Stimulated activated CD8-positive, alpha-beta memory T cell treated with anti-CD3 and anti-CD28 coated beads, Interleukin-4, amount 100 ng/mL, for 48 hours (primary cell): ENCODE results near the gene FAM53A.
"Not testable (repeated sequence)": the region's sequence is repeated elsewhere in the genome, so short reads cannot be mapped to it uniquely, and the experiment has no call there.

Experiments
- DNase-seq: peaks from one replicate; pipeline ENCODE4 v3.0.0-alpha.2; 2020

The FAM53A gene

DNA sequence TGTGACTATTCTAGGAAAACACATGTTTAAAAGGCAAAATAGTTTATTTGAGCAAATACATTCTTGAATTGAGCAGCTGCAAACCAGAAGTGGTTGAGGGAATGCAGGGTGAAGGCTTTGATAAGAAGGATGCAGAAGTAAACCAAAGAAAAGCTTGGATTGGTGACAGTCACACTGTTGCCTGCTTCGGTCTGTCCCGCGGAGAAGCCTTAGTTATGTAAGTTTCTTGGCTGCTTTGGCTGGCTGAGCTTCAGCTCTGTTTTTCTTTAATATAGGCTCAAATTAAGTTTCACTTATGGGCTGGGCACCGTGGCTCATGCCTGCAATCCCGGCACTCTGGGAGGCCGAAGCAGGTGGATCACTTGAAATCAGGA, 67.6 kb downstream of the FAM53A start:
- no peak for DNase-seq

DNA sequence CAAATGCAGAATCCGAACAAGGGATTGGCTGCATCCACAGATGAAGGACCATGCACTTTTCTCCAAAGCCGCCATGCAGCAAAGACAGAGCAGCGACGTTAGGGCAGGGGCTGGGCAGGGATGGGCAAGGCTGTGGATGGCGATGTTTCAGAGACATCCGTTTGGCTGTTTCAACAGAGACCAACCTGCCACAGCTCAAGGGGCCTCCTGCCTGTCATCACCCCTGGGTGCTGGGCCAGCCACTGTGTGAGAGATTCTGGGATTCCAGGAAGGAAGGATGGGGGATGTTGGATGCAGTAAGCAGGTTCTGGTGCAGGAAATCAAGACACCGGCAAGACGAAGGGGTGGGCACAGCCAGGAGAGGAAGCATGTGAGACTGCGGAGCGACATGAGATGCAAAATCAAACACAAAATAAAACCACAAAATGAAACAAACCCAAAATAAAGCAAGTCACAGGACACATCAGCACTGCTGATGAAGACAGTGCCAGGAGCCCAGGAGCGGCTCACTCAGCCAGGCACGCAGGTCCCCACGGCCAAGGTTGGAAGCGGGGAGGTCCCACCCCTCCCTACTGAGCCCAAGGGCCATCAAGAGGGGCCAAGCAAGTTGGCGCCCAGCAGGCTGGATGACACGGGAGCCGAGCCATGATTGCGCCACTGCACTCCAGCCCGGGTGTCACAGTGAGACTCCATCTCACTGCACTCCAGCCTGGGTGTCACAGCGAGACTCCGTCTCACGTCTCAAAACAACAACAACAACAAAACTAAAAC, 68.1 kb downstream of the FAM53A start:
- DNase-seq, result no peak

DNA sequence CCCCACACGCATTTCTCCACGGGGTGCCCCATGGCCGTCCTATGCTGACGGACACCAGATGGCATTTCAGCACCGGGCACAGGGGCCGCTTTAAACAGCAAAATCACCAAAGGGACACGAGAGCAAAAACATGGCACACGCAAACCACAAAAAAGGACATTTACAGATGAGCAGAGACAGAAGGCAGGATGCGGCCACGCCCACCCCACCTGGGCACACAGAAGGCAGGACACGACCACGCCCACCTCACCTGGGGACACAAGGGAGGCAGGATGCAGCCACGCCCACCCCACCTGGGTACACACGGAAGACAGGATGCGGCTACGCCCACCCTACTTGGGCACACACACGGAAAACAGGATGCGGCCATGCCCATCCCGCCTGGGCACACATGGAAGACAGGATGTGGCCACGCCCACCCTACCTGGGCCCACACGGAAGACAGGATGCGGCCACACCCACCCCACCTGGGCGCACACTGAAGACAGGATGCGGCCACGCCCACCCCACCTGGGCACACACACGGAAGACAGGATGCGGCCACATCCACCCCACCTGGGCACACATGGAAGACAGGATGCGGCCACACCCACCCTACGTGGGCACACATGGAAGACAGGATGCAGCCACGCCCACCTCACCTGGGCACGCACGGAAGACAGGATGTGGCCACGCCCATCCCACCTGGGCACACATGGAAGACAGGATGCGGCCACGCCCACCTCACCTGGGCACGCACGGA, 69.1 kb downstream of the FAM53A start:
- no peak for DNase-seq

DNA sequence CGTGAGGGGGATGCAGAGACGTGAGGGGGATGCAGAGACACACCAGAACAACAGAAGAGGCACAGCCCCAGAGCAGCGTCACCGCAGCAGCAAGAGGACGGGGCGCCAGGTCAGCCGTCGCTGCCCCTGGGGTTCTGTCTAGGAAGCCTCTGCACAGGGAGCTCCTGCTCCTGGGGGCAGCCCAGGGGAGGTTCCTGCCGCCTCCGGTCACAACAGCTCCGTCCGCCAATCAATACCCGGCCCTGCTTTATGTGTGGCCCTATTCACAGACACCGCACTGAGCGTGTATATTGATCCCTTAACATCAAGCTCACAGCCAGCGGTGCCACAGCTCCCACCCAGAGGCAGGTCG, 69.6 kb downstream of the FAM53A start:
- DNase-seq, result no peak

DNA sequence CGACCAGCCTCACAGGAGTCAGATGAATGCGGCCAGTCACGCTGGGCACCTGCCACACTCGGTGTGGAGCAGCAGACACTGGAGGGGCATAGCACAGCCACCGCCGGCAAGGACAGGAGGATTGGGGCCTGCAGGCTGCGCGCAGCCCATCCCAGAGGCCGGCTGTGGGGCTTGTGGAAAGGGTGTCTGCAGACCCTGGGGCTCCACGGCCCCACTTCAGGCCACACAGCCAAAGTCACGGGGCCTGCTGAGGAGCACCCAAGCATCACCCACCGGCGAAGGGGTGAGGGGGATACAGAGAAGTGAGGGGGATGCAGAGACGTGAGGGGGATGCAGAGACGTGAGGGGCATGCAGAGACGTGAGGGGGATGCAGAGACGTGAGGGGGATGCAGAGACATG, 70.1 kb downstream of the FAM53A start:
- no peak for DNase-seq

DNA sequence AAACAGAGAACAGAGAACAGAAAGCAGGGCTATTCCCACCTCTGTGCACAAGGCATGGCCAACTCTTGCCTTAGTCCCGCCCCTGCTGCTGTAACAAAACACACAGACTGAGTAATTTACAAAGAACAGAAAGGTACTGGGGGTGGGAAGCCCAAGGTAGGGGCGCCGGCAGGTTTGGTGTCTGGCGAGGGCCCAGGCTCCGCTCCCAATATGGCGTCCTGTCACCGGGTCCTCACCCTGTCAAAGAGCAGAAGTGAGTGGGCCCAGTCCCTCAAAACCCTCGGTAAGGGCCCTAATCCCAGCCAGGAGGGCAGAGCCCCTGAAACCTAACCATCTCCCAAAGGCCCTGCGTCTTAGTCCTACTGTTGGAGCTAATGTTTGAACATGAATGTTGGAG, 71.0 kb downstream of the FAM53A start:
- DNase-seq, result no peak

DNA sequence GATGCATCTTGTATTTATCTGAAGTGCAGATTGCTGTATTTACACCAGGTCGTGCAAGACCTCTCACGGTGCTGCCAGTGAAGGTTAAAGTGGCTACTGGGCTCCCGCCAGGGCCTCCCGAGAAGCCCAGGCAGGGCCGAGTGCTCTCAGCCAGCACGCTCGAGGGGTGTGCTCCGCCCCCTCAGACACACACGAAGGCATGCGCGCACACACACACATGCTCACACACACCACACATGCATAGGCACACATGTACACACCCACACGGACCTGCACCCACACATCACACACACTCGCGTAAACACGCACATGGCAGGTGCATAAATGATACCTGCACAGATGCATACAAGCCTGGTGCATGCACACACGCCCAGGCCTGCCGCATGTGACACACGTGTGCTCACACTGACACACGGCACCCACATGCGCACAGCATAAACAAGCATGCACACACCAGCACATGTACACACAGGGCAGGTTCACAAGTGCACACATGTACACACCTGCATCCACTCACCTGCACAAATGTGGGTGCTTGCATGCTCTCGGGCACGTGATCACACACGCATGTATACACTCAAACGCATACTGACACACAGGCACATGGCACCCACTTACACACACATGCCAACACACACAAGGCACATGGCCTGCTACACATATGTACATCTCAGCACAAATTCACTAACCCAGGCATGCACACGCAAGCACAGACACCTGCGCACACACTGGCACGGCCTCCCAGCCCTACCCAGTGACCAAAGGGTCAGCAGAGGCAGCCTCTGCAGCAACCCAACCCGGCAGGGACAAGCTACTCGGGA, 71.6 kb downstream of the FAM53A start:
- DNase-seq, result no peak

DNA sequence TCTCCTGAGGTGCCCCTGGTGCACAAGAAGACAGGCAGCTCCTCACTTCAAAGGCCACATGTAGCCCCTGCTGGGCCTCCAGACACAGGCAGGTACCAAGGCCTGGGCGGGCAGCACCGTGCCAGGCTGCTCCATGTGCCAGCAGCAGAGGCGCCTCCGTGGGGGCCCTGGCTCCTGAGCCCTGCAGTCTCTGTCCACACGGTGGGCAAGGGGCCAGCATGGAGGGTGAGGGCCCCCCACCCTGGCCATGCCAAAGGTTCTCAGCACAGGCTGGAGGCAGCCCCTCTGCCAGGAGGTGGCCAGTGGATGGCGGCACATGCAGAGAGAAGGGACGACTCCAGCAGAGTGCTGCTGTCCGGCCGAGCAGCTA, 72.6 kb downstream of the FAM53A start:
- no peak for DNase-seq

DNA sequence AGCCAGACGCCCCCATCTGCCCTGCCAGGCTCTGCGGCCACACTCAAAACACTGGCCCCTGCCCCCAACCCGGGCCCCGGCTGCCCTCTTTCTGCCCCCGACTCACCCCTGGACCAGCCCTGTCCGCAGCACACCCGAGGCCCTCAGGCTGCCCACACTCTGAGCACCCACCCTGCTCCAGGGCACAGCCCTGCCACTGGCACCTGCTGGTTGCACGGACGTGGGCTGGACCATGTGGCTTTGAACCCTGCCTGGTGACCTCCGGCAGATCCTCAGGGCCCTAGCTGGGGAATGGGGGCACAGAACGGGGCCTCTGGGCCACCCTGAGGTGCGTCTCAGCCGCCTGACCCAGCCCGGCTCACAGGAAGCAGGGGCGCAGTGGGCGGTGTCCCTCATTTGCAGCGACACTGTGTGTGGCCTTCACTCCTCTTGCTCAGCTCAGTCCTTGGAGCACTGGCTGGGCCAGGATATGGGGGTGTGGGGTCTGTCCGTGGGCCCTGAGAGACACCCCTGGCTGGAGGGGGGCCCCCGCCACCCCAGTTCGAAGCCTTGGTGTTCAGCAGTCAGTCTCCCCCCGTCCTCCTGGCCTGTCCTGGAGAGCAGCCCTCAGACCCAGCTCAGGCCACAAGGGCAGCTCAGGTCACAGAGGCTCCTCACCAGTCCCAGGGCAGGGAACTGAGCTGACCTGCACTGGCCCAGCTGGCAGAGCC, 73.2 kb downstream of the FAM53A start:
- no peak for DNase-seq

DNA sequence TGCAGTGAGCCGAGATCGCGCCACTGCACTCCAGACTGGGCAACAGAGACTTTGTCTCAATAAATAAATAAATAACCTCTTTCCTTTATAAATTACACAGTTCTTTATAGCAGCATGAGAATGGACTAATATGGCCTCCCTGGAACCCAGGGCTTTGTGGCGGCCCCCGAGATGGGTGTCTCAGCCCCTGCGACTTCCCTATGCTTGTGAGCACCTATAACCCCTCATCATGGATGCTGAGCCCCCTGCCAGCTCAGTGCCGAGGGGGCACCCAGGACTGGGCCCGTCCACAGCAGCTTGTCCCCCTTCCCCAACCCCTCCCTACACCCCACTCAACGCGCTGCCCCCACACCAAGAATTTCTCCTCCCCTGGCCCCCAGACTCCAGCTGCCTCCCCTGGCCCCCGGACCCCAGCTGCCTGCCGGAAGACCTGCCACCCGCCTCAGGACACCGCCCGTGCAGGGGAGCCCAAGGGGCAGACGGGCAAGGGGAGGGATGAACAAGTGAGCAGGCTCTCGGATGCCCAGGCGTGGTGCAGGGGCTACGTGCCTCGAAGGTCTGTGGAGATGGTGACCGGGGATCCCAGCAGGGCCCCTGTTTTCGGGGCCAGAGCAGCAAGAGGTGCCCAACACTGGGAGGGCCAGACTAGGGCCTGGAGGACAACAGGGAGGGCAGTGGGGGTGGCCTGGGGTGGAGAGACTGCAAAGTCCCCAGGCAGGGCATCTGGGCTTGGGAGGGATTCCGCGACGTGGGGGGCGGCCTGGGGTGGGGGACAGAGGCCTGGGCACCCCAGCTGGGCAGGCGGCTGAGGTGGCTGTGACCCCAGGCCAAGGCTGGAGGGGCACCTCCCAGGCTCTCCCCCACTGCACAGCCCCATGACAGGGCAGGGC, 74.0 kb downstream of the FAM53A start:
- DNase-seq, result no peak

DNA sequence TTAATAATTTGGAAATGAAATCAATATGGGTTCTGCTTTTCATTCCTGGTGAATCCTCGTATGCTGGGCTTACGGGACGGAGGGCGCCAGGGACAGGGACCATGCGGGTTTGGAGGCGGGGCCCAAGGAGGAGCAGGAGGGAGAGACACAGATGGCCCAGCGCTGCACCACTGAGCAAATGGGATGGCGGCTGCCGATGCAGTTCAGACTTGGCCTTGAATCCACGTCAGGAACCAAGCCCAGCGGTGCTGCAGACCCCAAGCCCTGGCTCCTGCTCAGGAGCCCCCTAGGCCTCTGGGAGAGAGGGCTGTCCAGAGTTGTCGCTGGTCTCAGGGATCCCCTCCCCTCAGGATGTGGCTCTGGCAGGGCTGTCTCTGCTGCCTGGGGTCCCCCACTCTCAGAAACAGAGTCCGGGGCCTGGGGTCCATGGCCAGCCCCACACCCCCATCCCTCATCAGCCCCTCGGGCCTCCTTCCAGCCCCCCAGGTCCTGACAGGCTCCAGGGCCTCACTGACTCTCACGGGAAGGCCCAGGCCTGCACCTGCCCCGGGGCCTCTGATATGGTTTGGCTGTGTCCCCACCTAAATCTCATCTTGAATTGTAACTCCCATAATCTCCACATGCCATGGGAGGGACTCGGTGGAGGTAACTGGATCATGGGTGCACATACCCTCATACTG, 75.2 kb downstream of the FAM53A start:
- DNase-seq, result no peak

DNA sequence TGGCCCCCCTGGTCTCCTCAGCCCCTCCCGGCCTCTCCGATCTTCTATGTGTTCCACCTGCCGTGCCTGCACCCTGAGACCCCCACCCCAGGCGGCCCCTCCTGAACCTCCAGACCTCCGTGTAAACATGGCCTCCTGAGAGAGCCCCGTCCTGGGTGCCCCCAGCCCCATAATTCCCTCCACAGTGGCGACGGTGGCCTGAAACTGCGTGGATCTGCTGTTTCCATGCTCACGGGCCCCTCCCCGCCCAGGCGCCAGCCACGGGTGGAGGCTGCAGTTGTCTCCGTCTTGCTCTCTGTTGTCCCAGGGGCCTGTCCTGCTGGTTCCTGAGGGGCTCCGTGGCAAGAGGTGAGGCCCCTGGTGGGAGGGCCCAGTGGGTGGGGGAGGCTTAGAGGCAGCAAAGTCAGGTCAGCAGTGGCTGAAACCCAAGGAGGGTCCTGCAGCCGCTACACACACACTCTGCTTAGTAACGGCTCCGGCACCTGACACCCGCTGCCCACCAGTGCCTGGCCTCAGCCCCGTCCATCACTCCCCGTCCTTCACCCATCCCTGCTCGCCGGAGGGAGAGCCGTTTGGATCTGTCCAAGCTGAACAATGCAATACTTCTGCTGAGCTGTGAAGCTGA, 75.8 kb downstream of the FAM53A start:
- DNase-seq, result no peak

DNA sequence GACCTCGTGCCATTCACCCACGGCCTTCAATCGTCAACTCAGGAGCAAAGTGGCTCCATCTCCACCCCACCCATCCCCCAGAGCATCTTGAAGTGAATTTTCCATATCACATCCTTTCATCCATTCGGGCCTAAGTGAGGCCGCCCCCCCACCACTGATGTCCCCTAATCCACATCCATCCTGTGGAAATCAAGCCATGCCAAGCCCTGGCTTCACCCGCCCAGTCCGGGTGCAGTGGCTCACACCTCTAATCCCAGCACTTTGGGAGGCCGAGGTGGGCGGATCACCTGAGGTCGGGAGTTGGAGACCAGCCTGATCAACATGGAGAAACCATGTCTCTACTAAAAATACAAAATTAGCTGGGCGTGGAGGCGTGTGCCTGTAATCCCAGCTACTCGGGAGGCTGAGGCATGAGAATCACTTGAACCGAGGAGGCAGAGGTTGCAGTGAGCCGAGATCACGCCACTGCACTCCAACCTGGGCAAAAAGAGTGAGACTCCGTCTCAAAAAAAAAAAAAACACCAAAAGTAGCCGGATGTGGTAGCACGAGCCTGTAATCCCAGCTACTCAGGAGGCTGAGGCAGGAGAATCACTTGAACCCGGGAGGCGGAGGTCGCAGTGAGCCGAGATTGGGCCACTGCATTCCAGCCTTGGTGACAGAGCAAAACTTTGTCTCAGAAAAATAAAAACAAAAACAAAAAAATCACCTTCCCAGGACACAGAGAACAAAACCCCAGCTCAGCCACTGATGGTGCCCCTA, 76.5 kb downstream of the FAM53A start:
- DNase-seq, result not testable (repeated sequence)

DNA sequence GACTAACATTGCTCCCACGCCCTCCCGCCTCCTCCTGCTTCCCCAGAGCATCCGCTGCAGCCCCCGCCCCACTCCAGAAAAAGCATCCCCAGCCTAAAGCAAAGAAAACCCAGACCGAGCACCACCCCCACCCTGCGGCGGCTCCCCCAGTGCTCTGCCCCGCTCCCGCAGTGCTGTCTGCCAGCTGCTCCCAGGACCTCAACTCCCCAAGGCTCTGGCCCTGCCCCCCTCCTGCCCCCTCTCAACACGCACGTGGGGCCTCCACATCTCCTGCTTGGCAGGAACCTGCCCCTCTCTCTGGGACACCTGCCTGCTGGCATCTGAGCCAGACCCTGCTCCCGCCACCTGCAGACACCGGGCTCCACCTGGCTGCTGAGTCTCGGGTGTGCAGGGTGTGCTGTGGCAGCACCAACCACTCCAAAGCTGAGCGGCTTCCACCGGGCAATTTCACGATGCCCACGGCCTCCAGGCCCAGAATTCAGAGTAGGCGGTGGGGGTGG, 79.4 kb downstream of the FAM53A start:
- DNase-seq, result peak; percentile 35

DNA sequence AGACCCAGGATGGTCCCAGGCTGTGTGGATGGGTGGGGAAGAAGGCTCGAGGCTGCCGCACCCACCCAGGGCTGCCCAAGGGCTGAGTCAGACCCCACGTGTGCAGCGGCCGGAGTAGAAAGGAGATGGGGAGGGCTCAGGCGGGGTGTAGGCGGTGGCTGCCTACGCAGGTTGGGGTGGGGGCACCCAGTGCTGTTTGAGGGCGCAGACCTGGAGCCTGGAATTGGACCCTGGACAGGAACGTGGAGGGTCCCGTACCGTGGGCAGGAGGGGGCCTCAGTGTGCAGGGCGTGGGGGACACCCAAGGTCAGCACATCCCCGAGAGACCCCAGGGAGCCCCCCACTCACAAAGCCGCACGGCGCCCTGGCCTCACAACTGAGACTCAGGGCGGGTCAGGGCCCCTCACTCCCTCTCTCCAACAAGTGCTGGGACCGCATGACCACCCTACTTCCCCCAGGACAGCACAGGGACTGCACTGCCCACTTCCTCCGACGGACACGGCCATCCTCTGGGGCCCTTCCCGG, 79.9 kb downstream of the FAM53A start:
- DNase-seq, result no peak

DNA sequence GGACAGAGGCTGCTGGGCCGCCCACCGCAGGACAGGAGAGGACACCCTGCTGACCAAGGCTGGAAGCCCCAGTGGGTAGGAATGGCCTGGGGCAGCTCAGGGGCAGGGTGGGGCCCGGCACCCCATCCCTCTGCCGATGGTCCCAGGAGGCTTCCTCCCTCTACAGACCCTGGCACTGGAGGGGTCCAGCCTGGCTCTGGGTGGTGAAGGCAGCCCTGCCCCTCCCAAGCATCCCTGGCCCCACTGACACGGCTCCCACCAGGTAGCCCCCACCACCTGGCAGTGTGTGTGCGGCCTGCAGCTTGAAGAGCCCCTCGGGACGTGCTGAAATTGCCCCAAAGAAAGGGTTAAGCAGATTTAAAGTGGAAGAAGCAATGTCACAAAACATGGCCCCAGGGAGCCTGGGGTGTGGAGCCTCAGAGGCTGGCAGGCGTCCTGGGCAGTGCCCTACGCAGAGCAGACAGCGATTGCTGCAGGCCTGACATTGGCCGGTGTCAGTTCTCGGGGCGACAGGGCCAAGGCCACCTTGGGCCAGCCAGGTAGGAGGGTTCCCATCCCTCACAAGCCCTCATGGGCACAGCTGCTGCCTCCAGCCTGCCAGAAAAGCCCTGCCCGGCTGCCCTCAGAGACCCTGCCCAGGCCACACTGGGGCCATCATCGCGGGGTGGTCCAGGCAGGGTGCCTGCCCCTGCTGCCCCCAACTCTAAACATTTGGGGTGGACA, 80.5 kb downstream of the FAM53A start:
- no peak for DNase-seq

DNA sequence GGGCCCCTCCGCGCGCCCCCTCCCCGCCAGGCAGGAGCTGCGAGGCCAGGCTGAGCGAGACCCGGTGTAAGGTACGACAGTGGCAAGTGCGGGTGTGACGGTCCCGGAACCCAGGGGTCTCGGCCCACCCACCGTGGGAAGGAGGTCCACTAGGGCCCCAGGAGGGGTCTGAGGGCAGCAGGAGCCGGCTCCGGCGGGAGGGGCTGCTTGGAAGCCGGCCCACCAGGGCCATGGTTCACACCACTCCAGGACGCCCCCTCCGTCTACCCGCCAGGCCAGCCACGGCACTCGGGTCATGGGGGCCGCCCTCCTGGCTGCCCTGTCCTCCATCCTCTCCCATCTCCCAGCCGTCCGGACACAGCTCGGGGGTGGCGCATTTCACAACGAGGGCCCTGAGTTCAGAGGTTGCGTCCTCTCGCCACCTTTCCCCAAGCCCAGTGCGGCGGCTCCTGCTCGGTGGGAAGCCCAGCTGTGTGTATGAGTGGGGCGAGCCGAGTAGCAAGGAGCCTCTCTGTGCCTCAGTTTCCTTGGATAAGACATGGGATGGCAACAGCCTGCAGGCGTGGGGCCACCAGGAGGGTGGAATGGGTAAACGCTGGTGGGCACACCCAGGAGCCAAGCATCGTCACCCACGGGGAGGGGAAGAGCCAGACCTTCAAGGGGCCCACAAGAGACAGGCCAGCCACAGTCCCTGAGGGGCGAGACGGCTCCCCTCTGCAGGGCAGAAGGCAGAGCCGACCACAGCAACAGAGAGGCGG, 81.3 kb downstream of the FAM53A start:
- no peak for DNase-seq
